Stimulated activated naive CD8-positive, alpha-beta T cell treated with anti-CD3 and anti-CD28 coated beads, Interleukin-15, amount 100 ng/mL, for 72 hours (primary cell): ENCODE measurements around the gene ANTXR1.

Experiments
- ATAC-seq: fragments of 150-1000 bp; cut with Tn5 transposase; 2 replicates; pipeline ENCODE4 v1.10.0; 2021; ENCODE audit warnings: mild to moderate bottlenecking, moderate library complexity
- DNase-seq, 2 donors: peaks; one replicate each; pipeline ENCODE4 v3.0.0; 2021 to 2022
- H3K27ac Mint-ChIP-seq, 2 donors: one replicate each; pipeline ENCODE4 v1.8.0; 2022; ENCODE audit warnings: mild to moderate bottlenecking in 2 of 2, mixed read lengths in 2 of 2, moderate library complexity in 2 of 2
- H3K27me3 Mint-ChIP-seq: one replicate; pipeline ENCODE4 v1.8.0; 2022; ENCODE audit warnings: mixed read lengths
- H3K4me1 Mint-ChIP-seq: one replicate; pipeline ENCODE4 v1.8.0; 2022; ENCODE audit warnings: mild to moderate bottlenecking, mixed read lengths
- H3K4me3 Mint-ChIP-seq, 2 donors: one replicate each; pipeline ENCODE4 v1.8.0; 2022; ENCODE audit warnings: mild to moderate bottlenecking in 2 of 2, mixed read lengths in 2 of 2, moderate library complexity in 1 of 2
- H3K9me3 Mint-ChIP-seq, 2 donors: one replicate each; pipeline ENCODE4 v1.8.0; 2022; ENCODE audit warnings: mixed read lengths in 2 of 2

ANTXR1 gene

DNA sequence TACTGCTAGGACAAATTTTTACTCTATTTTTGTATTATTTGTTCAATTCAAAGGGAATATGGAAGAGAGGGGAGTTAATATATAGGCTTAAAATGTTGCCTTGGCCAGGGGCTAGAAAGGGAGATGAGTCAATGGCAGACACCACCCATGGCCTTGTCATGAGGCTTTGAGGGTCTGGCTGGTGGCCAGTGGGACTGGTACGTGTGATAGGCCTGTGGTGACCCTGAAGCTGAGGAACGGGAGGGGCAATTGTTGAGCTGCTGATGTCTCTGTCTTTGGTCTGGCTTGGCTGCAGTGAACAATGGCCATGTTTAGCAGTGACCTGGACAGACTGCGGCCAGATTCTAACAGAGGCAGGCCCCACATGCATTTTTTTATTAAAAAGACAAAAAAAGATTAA lies 20.0 kb upstream of the ANTXR1 start:
- no peaks in the 10 kb centered on the region for H3K9me3 Mint-ChIP-seq
- no peaks in the 10 kb centered on the region for H3K4me1 Mint-ChIP-seq
- peaks cover 20% of the 10 kb centered on the region for H3K27me3 Mint-ChIP-seq
- DNase-seq (no peak), ATAC-seq (no peak)
- H3K27ac Mint-ChIP-seq, result no peak overlapping the region
- no peak overlapping the region for H3K4me3 Mint-ChIP-seq

- Mint-ChIP-seq H3K27me3 (peaks cover 26% of the 10 kb centered on the region), H3K9me3 (no peaks in the 10 kb centered on the region), H3K4me3 (no peak overlapping the region), H3K4me1 (no peaks in the 10 kb centered on the region), H3K27ac (no peak overlapping the region)
- ATAC-seq (no peak), DNase-seq (no peak)
These were observed 19.3 kb upstream of the ANTXR1 start for GRCh38 chr2:68993660-68994059.

- Mint-ChIP-seq H3K4me3 (no peak overlapping the region), H3K4me1 (no peaks in the 10 kb centered on the region), H3K9me3 (no peaks in the 10 kb centered on the region), H3K27me3 (peaks cover 25% of the 10 kb centered on the region), H3K27ac (no peak overlapping the region)
- DNase-seq, result no peak
- no peak for ATAC-seq
These were observed 18.1 kb upstream of the ANTXR1 start for GRCh38 chr2:68994864-68995263.

DNA sequence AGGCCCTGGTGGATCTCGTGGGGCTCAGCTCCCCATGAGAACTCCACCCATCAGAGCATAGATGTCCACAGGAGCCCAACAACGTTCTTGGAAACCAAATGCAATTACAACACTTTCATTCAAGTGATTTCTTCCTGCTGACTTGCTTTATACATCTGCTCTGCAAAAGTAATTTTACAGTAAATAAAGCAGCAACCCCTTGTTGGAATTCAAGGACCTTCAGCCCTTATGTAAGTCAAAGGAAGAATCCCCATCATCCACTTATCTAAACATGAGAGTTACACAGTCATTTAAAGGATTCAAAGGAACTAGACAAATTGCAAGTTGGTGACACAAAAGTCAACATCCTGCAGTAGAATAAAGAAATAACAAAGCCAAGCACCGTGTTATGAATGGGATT lies 17.1 kb upstream of the ANTXR1 start:
- H3K27me3 Mint-ChIP-seq, result peaks cover 17% of the 10 kb centered on the region
- no peak for DNase-seq

GRCh38 chr2:68997401-68997800 lies 15.6 kb upstream of the ANTXR1 start:
- Mint-ChIP-seq H3K9me3 (peaks cover 10 to 11% of the 10 kb centered on the region in 2 donors), H3K4me1 (no peaks in the 10 kb centered on the region), H3K27me3 (peaks cover 29% of the 10 kb centered on the region), H3K27ac (no peak overlapping the region), H3K4me3 (no peak overlapping the region)
- ATAC-seq (no peak), DNase-seq (no peak)

More for the DNA sequence above, 17.1 kb upstream of the ANTXR1 start:
- no peaks in the 10 kb centered on the region for H3K9me3 Mint-ChIP-seq
- no peak overlapping the region for H3K27ac Mint-ChIP-seq
- no peak overlapping the region for H3K4me3 Mint-ChIP-seq
- no peak for ATAC-seq
- H3K4me1 Mint-ChIP-seq, result no peaks in the 10 kb centered on the region

- DNase-seq (no peak), ATAC-seq (no peak)
- H3K27ac Mint-ChIP-seq, result no peak overlapping the region
- H3K27me3 Mint-ChIP-seq, result peaks cover 36% of the 10 kb centered on the region
- no peaks in the 10 kb centered on the region for H3K4me1 Mint-ChIP-seq
- no peak overlapping the region for H3K4me3 Mint-ChIP-seq
- H3K9me3 Mint-ChIP-seq, result peaks cover 18 to 21% of the 10 kb centered on the region in 2 donors
These were observed 11.1 kb upstream of the ANTXR1 start for GRCh38 chr2:69001879-69002278.

GRCh38 chr2:69003731-69004130 lies 9.2 kb upstream of the ANTXR1 start:
- Mint-ChIP-seq H3K9me3 (peaks cover 18 to 21% of the 10 kb centered on the region in 2 donors), H3K4me1 (no peaks in the 10 kb centered on the region), H3K27ac (peak overlapping the region in 1 of 2 donors; percentile 16), H3K4me3 (no peak overlapping the region), H3K27me3 (peaks cover 29% of the 10 kb centered on the region)
- DNase-seq (no peak), ATAC-seq (no peak)

- H3K9me3 Mint-ChIP-seq, result peaks cover 10 to 12% of the 10 kb centered on the region in 2 donors
- peaks cover 37% of the 10 kb centered on the region for H3K27me3 Mint-ChIP-seq
- DNase-seq (no peak), ATAC-seq (no peak)
- H3K4me3 Mint-ChIP-seq, result no peak overlapping the region
- peaks cover 5% of the 10 kb centered on the region for H3K4me1 Mint-ChIP-seq
- no peak overlapping the region for H3K27ac Mint-ChIP-seq
These were observed 5.8 kb upstream of the ANTXR1 start for GRCh38 chr2:69007169-69007568.

DNA sequence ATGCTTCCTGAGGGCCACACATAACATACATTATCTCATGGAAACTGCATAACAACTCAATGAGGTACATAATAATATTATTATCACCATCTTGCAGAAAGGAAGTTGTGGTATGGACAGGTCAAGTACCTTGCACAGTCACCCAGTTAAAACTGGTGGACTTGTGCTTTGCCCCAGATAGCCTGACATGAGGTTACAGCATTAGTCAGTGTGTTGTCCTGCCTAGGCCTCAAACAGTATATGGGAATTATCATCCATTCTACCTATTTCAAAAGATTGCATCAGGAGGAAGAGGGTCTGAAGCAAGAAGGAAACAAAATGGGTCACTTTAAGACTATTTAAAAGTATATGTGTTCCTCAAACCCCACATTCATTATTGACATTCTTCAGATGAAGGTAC lies 5.4 kb upstream of the ANTXR1 start:
- Mint-ChIP-seq H3K27me3 (peaks cover 37% of the 10 kb centered on the region), H3K27ac (no peak overlapping the region), H3K4me1 (peaks cover 10% of the 10 kb centered on the region), H3K4me3 (no peak overlapping the region), H3K9me3 (peaks cover 7% of the 10 kb centered on the region in 2 donors)
- ATAC-seq, result no peak
- DNase-seq, result no peak

- no peak for ATAC-seq
These were observed 2.4 kb upstream of the ANTXR1 start for GRCh38 chr2:69010437-69011194.

GRCh38 chr2:69011611-69012157 lies 1.3 kb upstream of the ANTXR1 start:
- Mint-ChIP-seq H3K4me3 (no peak overlapping the region), H3K4me1 (peaks cover 29% of the 10 kb centered on the region), H3K27ac (no peak overlapping the region), H3K9me3 (no peaks in the 10 kb centered on the region), H3K27me3 (peaks cover 50% of the 10 kb centered on the region)
- DNase-seq (no peak), ATAC-seq (no peak)

More at GRCh38 chr2:69010437-69011194, 2.4 kb upstream of the ANTXR1 start:
- Mint-ChIP-seq H3K27ac (no peak overlapping the region), H3K4me1 (peaks cover 29% of the 10 kb centered on the region), H3K9me3 (no peaks in the 10 kb centered on the region), H3K27me3 (peaks cover 50% of the 10 kb centered on the region), H3K4me3 (no peak overlapping the region)
- no peak for DNase-seq

DNA sequence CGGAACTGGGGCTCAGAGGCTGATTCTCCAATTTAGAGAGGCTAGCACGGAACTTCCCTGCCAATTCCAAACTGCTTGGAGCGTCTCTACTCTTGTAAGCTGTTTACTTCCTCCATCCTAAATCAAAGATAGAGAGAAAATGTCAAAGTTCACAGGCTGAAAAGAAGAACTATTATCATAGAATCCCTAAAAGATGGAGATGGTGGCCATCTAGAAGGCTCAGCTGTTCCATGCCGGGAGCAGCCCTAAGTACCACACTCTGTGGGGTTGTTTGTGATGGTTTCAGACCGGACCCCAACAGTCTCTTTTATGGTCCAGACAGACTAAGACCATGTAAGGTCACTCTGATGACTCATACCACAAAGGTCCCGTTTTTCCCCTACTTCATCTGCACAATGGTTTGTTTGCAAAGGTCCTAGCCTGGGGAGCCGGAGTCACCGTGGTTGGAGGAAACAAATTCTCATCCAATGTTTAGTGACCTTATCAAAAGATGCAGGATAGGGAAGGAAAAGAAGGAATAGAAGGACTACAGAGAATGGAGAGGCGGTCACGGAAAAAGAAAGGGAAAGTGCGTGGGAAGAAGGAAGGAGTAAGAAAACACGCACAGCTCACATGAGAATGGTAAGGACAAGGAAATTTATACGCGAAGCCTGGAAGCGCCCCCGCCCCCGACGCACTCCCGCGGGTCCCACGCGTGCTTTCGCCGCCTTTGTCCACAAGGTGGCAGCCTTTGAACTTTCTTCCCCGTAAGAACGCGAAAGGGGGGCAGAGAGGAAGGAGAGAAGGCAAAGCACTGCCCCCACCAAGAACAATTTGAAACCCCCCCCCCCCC lies 453 bp upstream of the ANTXR1 start:
- ATAC-seq (peak; percentile 24), DNase-seq (peak; percentile 26 to 31)
- peaks cover 57% of the 10 kb centered on the region for H3K27me3 Mint-ChIP-seq
- H3K9me3 Mint-ChIP-seq, result no peaks in the 10 kb centered on the region
- H3K27ac Mint-ChIP-seq, result peak overlapping the region; percentile 30 to 84
- H3K4me1 Mint-ChIP-seq, result peaks cover 29% of the 10 kb centered on the region
- H3K4me3 Mint-ChIP-seq, result peak overlapping the region; percentile 88 to 93

DNA sequence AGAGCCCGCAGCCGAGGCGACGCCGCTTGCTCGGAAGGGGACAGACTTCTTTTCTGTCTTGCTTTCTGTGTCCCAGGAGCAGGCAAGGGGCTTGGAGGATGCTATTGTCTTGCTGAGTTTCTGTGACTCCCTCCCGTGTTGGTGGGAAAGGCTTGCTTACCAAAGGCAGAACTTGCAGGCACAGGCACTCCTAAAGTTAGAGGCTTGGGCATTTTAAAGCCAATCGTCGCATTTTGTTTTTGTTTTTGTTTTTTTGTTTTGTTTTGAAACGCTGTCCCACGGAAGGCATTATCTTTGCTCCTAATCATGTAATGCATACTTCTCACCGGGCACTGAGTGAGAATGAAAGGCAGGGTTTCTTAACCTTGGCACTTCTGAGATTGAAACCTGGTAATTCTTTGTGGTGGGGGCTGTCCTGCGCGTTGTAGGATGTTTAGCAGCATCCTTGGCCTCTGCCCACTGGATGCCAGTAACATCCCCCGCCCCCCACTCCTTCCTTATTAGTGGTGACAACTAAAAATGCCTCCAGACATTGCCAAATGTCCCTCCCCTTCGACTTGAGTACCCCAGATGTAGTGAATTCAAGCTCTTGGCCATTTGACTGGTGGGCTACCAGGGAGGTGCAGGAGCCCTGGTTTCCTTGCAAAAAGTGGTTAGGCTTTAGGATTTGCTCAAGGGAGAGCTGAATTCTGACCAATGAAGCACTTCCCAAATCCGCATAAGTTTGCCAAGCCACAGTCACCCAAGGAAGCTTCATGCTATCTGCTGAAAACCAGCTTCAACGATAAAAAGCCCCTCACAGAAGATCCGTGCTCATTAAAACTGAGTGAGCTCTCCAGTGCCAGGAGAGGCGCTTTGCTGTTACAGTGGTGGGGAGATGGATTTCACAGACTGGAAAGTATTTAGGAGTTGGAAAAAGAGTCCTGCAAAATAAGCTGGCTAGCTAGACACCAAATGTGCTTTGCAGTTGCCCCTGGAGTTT lies 1.2 kb downstream of the ANTXR1 start:
- H3K27me3 Mint-ChIP-seq, result peaks cover 71% of the 10 kb centered on the region
- no peaks in the 10 kb centered on the region for H3K9me3 Mint-ChIP-seq
- peak overlapping the region; percentile 88 to 93 for H3K4me3 Mint-ChIP-seq
- peak; percentile 88 for ATAC-seq
- H3K27ac Mint-ChIP-seq, result no peak overlapping the region
- peak in 1 of 2 donors; percentile 54 for DNase-seq
- peaks cover 29% of the 10 kb centered on the region for H3K4me1 Mint-ChIP-seq

DNA sequence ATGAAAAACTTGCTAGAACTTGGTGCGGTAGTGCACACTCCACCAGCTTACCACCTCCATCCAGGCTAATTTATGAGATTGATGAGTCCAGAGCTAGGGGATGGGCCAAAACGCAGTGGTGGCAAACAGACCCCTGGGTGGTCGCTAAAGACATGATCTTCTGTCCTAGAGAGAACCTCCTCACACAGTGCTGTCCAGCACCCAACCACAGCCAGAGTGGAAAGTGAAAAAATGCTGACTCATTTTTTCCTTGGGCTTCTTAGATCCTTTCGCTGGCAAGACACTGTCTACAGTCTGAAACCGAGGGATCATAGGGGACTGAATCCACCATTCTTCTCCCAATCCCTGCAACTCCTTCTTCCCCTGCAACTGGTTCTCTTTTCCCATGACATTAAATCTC lies 4.1 kb downstream of the ANTXR1 start:
- peaks cover 59% of the 10 kb centered on the region for H3K27me3 Mint-ChIP-seq
- no peaks in the 10 kb centered on the region for H3K9me3 Mint-ChIP-seq
- no peak overlapping the region for H3K4me3 Mint-ChIP-seq
- DNase-seq (no peak), ATAC-seq (no peak)
- no peak overlapping the region for H3K27ac Mint-ChIP-seq
- H3K4me1 Mint-ChIP-seq, result peaks cover 25% of the 10 kb centered on the region

DNA sequence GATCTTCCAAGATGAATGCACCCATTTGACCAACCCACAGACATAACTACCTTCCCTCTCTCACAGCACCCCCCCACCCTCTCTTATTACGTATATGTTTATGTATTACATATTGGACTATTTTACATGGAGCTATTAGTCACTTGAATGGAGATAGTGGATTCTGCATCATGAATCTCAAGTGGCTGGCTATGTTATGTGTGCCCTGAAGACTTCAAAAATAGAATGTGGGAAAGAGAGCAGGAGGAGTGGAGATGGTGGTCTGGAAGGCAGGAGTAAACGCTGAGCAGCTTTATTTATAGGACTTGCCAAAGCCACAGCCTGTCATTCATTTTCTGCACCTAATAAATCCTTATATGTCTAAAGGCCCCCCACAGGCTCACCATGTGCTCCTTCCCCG lies 4.9 kb downstream of the ANTXR1 start:
- DNase-seq (no peak), ATAC-seq (no peak)
- Mint-ChIP-seq H3K27me3 (peaks cover 51% of the 10 kb centered on the region), H3K27ac (no peak overlapping the region), H3K4me1 (peaks cover 17% of the 10 kb centered on the region), H3K9me3 (no peaks in the 10 kb centered on the region), H3K4me3 (no peak overlapping the region)
